ENCODE data around the gene STRAP.
"Not testable (repeated sequence)": the region's sequence is repeated elsewhere in the genome, so short reads cannot be mapped to it uniquely, and the experiment has no call there.

STRAP gene

DNA sequence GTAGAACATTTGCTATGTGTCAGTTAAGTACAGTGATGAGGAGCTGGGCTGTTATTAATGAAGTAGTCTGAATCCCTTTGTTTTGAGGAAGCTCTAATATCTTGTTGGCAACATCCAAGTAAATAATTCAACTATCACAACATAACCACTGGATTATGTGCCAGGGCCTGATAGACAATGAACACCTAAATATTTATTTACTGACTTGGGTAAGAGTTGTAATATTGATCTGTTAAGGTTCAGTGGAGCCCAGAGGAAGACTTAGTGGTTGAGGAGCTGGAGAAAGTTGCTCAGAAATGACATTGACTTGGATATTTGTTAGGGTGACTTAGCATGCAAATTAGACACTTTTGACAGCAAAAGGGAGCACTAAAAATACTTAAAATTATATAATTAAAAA lies 55.7 kb downstream of the STRAP start:
- Histone ChIP-seq H3K9me3 (ENCODE audit: severe bottlenecking) (no peaks in the 10 kb centered on the region), H3K4me3 (ENCODE audit: severe bottlenecking) (no peak overlapping the region), H3K27ac (ENCODE audit: poor library complexity, severe bottlenecking) (no peak overlapping the region), H3K4me1 (ENCODE audit: insufficient read depth, poor library complexity, severe bottlenecking) (no peaks in the 10 kb centered on the region), H3K36me3 (ENCODE audit: low read depth) (no peaks in the 10 kb centered on the region), H3K27me3 (ENCODE audit: insufficient read depth, poor library complexity, severe bottlenecking) (no peaks in the 10 kb centered on the region)
- DNase-seq (ENCODE audit: low spot score), result no peak
- TF ChIP-seq, protein P1, sequence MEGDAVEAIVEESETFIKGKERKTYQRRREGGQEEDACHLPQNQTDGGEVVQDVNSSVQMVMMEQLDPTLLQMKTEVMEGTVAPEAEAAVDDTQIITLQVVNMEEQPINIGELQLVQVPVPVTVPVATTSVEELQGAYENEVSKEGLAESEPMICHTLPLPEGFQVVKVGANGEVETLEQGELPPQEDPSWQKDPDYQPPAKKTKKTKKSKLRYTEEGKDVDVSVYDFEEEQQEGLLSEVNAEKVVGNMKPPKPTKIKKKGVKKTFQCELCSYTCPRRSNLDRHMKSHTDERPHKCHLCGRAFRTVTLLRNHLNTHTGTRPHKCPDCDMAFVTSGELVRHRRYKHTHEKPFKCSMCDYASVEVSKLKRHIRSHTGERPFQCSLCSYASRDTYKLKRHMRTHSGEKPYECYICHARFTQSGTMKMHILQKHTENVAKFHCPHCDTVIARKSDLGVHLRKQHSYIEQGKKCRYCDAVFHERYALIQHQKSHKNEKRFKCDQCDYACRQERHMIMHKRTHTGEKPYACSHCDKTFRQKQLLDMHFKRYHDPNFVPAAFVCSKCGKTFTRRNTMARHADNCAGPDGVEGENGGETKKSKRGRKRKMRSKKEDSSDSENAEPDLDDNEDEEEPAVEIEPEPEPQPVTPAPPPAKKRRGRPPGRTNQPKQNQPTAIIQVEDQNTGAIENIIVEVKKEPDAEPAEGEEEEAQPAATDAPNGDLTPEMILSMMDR (IDR thresholded peaks at IDR 0.05; ENCODE audit: poor library complexity, severe bottlenecking), result no peak
- ATAC-seq (ENCODE audit: low read depth), result no peak

DNA sequence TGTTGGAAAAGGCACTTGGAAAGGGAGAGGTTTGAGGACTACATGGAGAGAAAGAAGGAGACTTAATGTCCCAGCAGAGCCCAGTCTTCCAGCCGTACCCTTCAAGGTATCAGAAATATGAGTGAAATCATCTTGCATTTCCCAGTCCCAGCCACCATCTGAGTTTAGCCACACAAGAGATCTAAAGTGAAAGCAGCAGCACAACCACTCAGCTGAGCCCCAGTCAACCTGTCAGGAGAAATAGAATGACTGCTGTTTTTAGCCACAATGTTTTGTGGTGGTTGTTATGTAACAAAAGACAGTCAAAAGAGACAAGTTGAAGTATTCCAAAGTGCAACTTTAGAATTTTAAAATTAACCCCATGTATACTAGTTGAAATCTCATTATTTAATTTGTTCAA lies 56.9 kb downstream of the STRAP start:
- ATAC-seq (ENCODE audit: low read depth) (no peak), DNase-seq (ENCODE audit: low spot score) (no peak)
- H3K9me3 ChIP-seq (ENCODE audit: severe bottlenecking), result no peaks in the 10 kb centered on the region
- TF ChIP-seq, protein P1 (IDR thresholded peaks at IDR 0.05; ENCODE audit: poor library complexity, severe bottlenecking), result no peak
- no peak overlapping the region for H3K27ac ChIP-seq (ENCODE audit: poor library complexity, severe bottlenecking)
- H3K4me3 ChIP-seq (ENCODE audit: severe bottlenecking), result no peak overlapping the region
- no peaks in the 10 kb centered on the region for H3K4me1 ChIP-seq (ENCODE audit: insufficient read depth, poor library complexity, severe bottlenecking)
- no peaks in the 10 kb centered on the region for H3K27me3 ChIP-seq (ENCODE audit: insufficient read depth, poor library complexity, severe bottlenecking)
- no peaks in the 10 kb centered on the region for H3K36me3 ChIP-seq (ENCODE audit: low read depth)

DNA sequence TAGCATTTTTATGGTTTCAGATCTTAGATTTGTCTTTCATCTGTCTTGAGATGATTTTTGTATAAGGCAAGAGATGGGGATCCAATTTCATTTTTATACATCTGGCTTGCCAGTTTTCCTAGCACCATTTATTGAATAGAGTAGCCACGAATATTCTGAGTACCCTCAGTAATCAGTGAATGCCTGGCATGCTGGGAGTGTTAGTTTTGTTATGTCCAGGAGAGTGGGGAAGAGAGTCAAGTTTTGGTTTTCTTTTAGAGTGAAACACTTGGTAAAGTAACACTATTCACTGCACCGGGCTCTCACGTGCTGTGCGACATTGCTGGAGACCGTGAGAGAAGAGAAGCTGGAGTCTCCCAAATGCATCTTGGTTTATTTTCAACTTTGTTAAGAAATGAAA lies 60.3 kb downstream of the STRAP start:
- ATAC-seq (ENCODE audit: low read depth) (no peak), DNase-seq (ENCODE audit: low spot score) (no peak)
- H3K9me3 ChIP-seq (ENCODE audit: severe bottlenecking), result no peaks in the 10 kb centered on the region
- H3K4me3 ChIP-seq (ENCODE audit: severe bottlenecking), result no peak overlapping the region
- H3K36me3 ChIP-seq (ENCODE audit: low read depth), result no peaks in the 10 kb centered on the region
- H3K27ac ChIP-seq (ENCODE audit: poor library complexity, severe bottlenecking), result no peak overlapping the region
- no peaks in the 10 kb centered on the region for H3K4me1 ChIP-seq (ENCODE audit: insufficient read depth, poor library complexity, severe bottlenecking)
- no peaks in the 10 kb centered on the region for H3K27me3 ChIP-seq (ENCODE audit: insufficient read depth, poor library complexity, severe bottlenecking)
- TF ChIP-seq, protein P1 (IDR thresholded peaks at IDR 0.05; ENCODE audit: poor library complexity, severe bottlenecking), result no peak

DNA sequence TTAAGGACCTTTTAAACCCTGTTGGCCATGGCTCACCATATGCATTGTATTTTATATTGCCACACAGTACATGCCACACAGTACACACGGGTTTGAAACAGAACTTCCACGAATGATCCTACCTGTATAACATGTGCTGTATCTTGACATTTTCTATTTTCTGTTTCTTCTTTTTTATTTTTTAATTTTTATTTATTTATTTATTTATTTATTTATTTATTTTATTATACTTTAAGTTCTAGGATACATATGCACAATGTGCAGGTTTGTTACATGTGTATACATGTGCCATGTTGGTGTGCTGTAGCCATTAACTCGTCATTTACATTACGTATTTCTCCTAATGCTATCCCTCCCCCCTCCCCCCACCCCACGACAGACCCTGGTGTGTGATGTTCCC lies 61.3 kb downstream of the STRAP start:
- not testable (repeated sequence) for DNase-seq (ENCODE audit: low spot score); H3K4me1 ChIP-seq (ENCODE audit: insufficient read depth, poor library complexity, severe bottlenecking); ATAC-seq (ENCODE audit: low read depth); H3K36me3 ChIP-seq (ENCODE audit: low read depth); H3K4me3 ChIP-seq (ENCODE audit: severe bottlenecking); H3K9me3 ChIP-seq (ENCODE audit: severe bottlenecking); H3K27me3 ChIP-seq (ENCODE audit: insufficient read depth, poor library complexity, severe bottlenecking); H3K27ac ChIP-seq (ENCODE audit: poor library complexity, severe bottlenecking)

DNA sequence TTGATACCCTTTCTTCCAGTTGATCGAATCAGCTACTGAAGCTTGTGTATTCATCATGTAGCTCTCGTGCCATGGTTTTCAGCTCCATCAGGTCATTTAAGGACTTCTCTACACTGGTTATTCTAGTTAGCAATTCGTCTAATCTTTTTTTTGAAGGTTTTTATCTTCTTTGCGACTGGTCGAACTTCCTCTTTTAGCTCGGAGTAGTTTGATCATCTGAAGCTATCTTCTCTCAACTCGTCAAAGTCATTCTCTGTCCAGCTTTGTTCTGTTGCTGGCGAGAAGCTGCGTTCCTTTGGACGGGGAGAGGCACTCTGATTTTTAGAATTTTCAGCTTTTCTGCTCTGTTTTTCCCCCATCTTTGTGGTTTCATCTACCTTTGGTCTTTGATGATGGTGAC lies 66.3 kb downstream of the STRAP start:
- H3K27ac ChIP-seq (ENCODE audit: poor library complexity, severe bottlenecking); ATAC-seq (ENCODE audit: low read depth); H3K4me1 ChIP-seq (ENCODE audit: insufficient read depth, poor library complexity, severe bottlenecking); H3K4me3 ChIP-seq (ENCODE audit: severe bottlenecking); H3K9me3 ChIP-seq (ENCODE audit: severe bottlenecking); DNase-seq (ENCODE audit: low spot score); H3K36me3 ChIP-seq (ENCODE audit: low read depth); H3K27me3 ChIP-seq (ENCODE audit: insufficient read depth, poor library complexity, severe bottlenecking): not testable (repeated sequence)

All from RWPE2 (cell line).